Kidney (tissue), 14 donors: ENCODE data around the gene VTI1A. TPM values are rescaled to one million over a fixed set of nuclear protein-coding genes. Genes with fewer than 3 reads are reported as not detected.

Experiments
- DNase-seq, 5 donors: peaks; one replicate each; pipeline ENCODE4 v3.0.0-alpha.2; 2013 to 2020
- FAIRE-seq: peaks from 2 replicates; lab custom pipeline; 2012; peaks lifted over from hg19 to GRCh38; lab: Jason Lieb, UNC
- H3K27ac ChIP-seq, 2 donors: one replicate each; pipeline ENCODE4 v1.7.0; 2013; ENCODE audit warnings: low read depth in 2 of 2, low read length in 2 of 2, inconsistent platforms in 1 of 2
- H3K27me3 ChIP-seq: one replicate; pipeline ENCODE4 v1.7.1; 2013; ENCODE audit warnings: low read length, inconsistent platforms; ENCODE audit not compliant: control insufficient read depth, insufficient read depth
- H3K36me3 ChIP-seq, 3 donors: one replicate each; pipeline versions ENCODE4 v1.7.0 to v1.7.1; 2013; ENCODE audit warnings: low read length in 3 of 3, control low read depth in 1 of 3, inconsistent platforms in 1 of 3; ENCODE audit not compliant: insufficient read depth in 3 of 3, control insufficient read depth in 2 of 3
- H3K4me1 ChIP-seq, 3 donors: one replicate each; pipeline versions ENCODE4 v1.7.0 to v1.7.1; 2013; ENCODE audit warnings: low read length in 3 of 3, inconsistent platforms in 1 of 3, low read depth in 1 of 3; ENCODE audit not compliant: control insufficient read depth in 2 of 3, insufficient read depth in 2 of 3
- H3K4me3 ChIP-seq, 3 donors: one replicate each; pipeline versions ENCODE4 v1.7.0 to v1.8.1; 2013; ENCODE audit warnings: low read length in 3 of 3, control low read depth in 1 of 3, inconsistent platforms in 1 of 3
- H3K9ac ChIP-seq, 3 donors: one replicate each; pipeline versions ENCODE4 v1.7.0 to v1.7.1; 2013; ENCODE audit warnings: low read length in 3 of 3, control low read depth in 1 of 3, inconsistent platforms in 1 of 3
- H3K9me3 ChIP-seq, 3 donors: one replicate each; pipeline versions ENCODE4 v1.7.0 to v1.7.1; 2013; ENCODE audit warnings: low read length in 3 of 3, control low read depth in 1 of 3, inconsistent platforms in 1 of 3; ENCODE audit not compliant: control insufficient read depth in 2 of 3, insufficient read depth in 1 of 3
- CTCF ChIP-seq: IDR thresholded peaks from 3 replicates; pipeline ENCODE4 v1.5.1; 2012; ENCODE audit warnings: mild to moderate bottlenecking, moderate library complexity, borderline replicate concordance; ENCODE audit not compliant: insufficient read depth; ENCODE audit errors: extremely low read depth
- intact Hi-C: fragments of 100-400 bp; cut with DNase I; formaldehyde crosslinking; loops from one replicate; pipeline ENCODE4 v1.11.1; 2022
- polyA plus RNA-seq: library from polyadenylated mRNA; stranded (reverse); fragments of 350-450 nt; fragmentation: Illumina TruSeq; extraction: RNeasy Lipid Tissue Mini Kit (QIAGEN cat#74804); gene quantifications from one replicate; pipeline ENCODE4 v1.2.3, GENCODE V29; 2014; ENCODE audit warnings: low read depth, low replicate concordance; ENCODE audit not compliant: insufficient read depth
- total RNA-seq: library from RNA; stranded (reverse); fragmentation: NEBNext Ultra II Directional; extraction: Animal tissue kit (Norgen Biotek cat#: 25700); gene quantifications from one replicate; pipeline ENCODE4 v1.2.1, GENCODE V29; 2021
- donor health status: control.
- donor health status: control.
- donor health status: control.
- donor health status: control.
- donor health status: control.
- donor health status: DM: yes; HTN: yes; CAD: no.
- donor health status: Normal renal cell carcinoma (clear cell type).

Gene VTI1A
- total and polyA plus RNA-seq, 2 donors from 2014 or later: 9.2 to 41.8 TPM

GRCh38 chr10:112454910-112455779 is 8.1 kb downstream of the VTI1A start:
- Histone ChIP-seq H3K27me3 (no peaks in the 10 kb centered on the region), H3K9ac (no peak overlapping the region), H3K4me3 (no peak overlapping the region), H3K27ac (no peak overlapping the region), H3K9me3 (no peaks in the 10 kb centered on the region), H3K4me1 (no peaks in the 10 kb centered on the region), H3K36me3 (no peaks in the 10 kb centered on the region)
- no peak for TF ChIP-seq CTCF
- DNase-seq (no peak), FAIRE-seq (no peak)
- intact Hi-C loops: no loop called here

- Histone ChIP-seq H3K4me1 (no peaks in the 10 kb centered on the region), H3K4me3 (no peak overlapping the region), H3K9me3 (no peaks in the 10 kb centered on the region), H3K27me3 (no peaks in the 10 kb centered on the region), H3K36me3 (peaks cover 0 to 2% (median 0%) of the 10 kb centered on the region in 3 donors), H3K27ac (no peak overlapping the region), H3K9ac (no peak overlapping the region)
- no peak for FAIRE-seq
- TF ChIP-seq CTCF: no peak
- intact Hi-C loops: no loop called here
- DNase-seq: no peak
Observed at GRCh38 chr10:112456533-112456932, 9.5 kb downstream of the VTI1A start.

- Histone ChIP-seq H3K4me3 (no peak overlapping the region), H3K36me3 (peaks cover 2 to 5% (median 4%) of the 10 kb centered on the region in 3 donors), H3K27ac (no peak overlapping the region), H3K4me1 (no peaks in the 10 kb centered on the region), H3K27me3 (no peaks in the 10 kb centered on the region), H3K9ac (no peak overlapping the region), H3K9me3 (no peaks in the 10 kb centered on the region)
- no peak for DNase-seq
- no peak for TF ChIP-seq CTCF
- no peak for FAIRE-seq
- intact Hi-C loops: no loop called here
Observed at GRCh38 chr10:112460366-112460765, 13.4 kb downstream of the VTI1A start.
